GM18520 (cell line): ENCODE results near the gene AHCY.
A peak's percentile ranks its signal among the peaks of the same experiment; 100 is the strongest.
"Not testable (repeated sequence)": the region's sequence is repeated elsewhere in the genome, so short reads cannot be mapped to it uniquely, and the experiment has no call there.

Source experiments
- ATAC-seq: cut with Tn5 transposase; IDR thresholded peaks from one replicate; pipeline ENCODE4 v1.9.1; 2021; ENCODE audit not compliant: unreplicated experiment

Gene AHCY

GRCh38 chr20:34302723-34303533 is at the start of gene AHCY:
Gene AHCY (minus strand): TSS chr20:34303355. CDS start chr20:34303270, 85 bp downstream.
- peak; percentile 83 for ATAC-seq

- no peak for ATAC-seq
Observed at GRCh38 chr20:34350095-34350494, 46.9 kb upstream of the AHCY start.

- no peak for ATAC-seq
Observed at GRCh38 chr20:34347571-34347970, 44.4 kb upstream of the AHCY start.

- not testable (repeated sequence) for ATAC-seq
Observed at GRCh38 chr20:34346533-34346865, 43.3 kb upstream of the AHCY start.

- not testable (repeated sequence) for ATAC-seq
Observed at GRCh38 chr20:34345839-34346532, 42.8 kb upstream of the AHCY start.

GRCh38 chr20:34345402-34345736 is 42.2 kb upstream of the AHCY start:
- ATAC-seq, result no peak

GRCh38 chr20:34344238-34344637 is 41.1 kb upstream of the AHCY start:
- ATAC-seq, result no peak

- ATAC-seq, result no peak
Observed at GRCh38 chr20:34343458-34344211, 40.5 kb upstream of the AHCY start.

GRCh38 chr20:34341199-34341598 is 38.0 kb upstream of the AHCY start:
- not testable (repeated sequence) for ATAC-seq

GRCh38 chr20:34340726-34341125 is 37.6 kb upstream of the AHCY start:
- ATAC-seq, result not testable (repeated sequence)

GRCh38 chr20:34337982-34338726 is 35.0 kb upstream of the AHCY start:
- no peak for ATAC-seq

- ATAC-seq, result no peak
Observed at GRCh38 chr20:34337544-34337943, 34.4 kb upstream of the AHCY start.

GRCh38 chr20:34334654-34335407 is 31.7 kb upstream of the AHCY start:
- no peak for ATAC-seq

- no peak for ATAC-seq
Observed at GRCh38 chr20:34333786-34334185, 30.6 kb upstream of the AHCY start.

GRCh38 chr20:34332262-34332920 is 29.2 kb upstream of the AHCY start:
- no peak for ATAC-seq

GRCh38 chr20:34331838-34332237 is 28.7 kb upstream of the AHCY start:
- ATAC-seq, result no peak

- ATAC-seq, result not testable (repeated sequence)
Observed at GRCh38 chr20:34330861-34331544, 27.8 kb upstream of the AHCY start.

GRCh38 chr20:34328928-34329677 is 25.9 kb upstream of the AHCY start:
- no peak for ATAC-seq

- ATAC-seq, result not testable (repeated sequence)
Observed at GRCh38 chr20:34328207-34328606, 25.1 kb upstream of the AHCY start.
